ENCODE measurements around the gene CAPN15.

Gene CAPN15

DNA sequence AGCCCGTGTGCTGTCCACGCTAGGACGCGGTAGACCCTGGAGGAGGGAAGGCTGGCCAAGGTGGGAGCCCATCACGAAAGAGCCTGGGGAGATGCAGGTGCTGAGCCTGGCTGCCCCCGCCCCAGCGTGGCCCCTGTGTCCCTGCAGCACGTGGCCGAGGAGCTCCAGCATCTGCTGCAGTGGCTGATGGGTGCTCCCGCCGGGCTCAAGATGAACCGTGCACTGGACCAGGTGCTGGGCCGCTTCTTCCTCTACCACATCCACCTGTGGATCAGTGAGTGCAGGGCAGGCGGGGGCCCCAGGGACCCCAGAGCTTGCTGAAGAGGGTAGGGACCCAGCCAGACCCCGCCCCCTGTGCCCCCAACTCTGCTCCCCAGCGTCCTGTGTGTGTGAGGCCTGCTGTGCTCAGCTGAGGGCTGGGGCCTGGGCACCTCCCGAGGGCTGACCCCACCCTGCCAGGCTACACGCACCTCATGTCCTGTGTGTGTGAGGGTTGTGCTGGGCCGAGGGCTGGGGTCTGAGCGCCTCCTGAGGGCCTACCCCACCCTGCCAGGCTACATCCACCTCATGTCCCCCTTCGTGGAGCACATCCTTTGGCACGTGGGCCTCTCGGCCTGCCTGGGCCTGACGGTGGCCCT, 50.8 kb downstream of the CAPN15 start:
- no peak for DNase-seq (ENCODE audit: low spot score)

- DNase-seq (ENCODE audit: low spot score) = peak; percentile 90
These were observed 51.4 kb downstream of the CAPN15 start for GRCh38 chr16:578870-579405.

DNA sequence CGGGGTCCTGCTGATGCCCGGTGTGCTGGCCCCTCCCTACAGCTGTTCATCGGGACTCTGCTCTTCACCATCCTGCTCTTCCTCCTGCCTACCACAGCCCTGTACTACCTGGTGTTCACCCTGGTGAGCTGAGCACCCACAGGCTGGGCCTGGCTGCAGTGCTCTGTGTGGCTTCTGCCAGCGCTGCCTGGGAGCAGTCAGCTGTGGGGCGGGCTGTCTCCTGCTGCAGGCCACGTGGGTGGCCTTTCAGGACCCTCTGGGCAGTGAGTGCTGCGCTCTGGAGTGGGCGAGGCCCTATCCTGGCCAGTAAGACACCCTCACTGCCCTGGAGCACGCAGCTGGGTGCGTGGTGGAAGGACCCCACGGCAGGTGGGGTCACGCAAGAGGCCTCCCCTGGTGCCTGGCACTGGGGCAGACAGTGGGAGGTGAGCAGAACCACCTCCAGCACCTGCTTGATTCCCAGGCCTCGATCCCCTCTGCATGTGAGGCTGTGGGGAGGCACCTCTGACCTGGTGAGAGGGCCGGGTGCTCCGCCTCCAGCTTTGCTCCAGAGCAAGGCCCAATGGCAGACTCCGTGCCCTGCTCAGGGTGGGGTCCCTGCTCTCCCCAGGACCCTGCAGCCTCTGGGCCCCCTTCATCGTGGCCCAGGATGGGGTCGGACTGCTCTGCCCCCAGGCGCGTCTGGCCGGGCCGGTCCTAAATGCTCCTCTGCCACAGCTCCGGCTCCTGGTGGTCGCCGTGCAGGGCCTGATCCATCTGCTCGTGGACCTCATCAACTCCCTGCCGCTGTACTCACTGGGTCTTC, 52.8 kb downstream of the CAPN15 start:
- DNase-seq (ENCODE audit: low spot score) = no peak

DNA sequence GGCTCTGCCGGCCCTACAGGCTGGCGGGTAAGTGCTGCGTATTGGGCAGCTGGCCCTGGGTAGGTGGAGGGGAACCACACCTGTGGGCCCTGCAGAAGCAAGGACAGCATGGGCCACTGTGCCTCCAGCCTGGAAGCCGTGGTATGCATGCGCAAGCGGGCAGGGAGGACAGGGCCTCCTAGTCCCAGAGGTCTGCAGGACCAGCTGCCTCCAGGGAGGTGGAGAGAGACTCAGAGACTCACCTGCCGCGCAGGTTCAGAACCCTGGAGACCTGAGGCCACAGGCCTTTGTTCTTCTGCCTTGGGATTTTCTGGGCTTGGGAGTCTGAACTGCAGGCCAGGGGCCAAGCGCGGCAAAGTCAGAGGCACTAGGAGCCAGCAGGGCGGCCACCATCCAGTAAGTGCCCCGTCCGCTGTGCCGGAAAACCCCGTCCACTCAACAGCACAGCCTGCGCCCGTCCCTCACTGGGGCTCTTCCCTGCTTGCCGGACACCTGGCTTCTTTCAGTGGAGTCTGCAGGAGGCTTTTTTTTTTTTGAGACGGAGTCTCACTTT, 53.5 kb downstream of the CAPN15 start:
- DNase-seq (ENCODE audit: low spot score) = no peak

DNA sequence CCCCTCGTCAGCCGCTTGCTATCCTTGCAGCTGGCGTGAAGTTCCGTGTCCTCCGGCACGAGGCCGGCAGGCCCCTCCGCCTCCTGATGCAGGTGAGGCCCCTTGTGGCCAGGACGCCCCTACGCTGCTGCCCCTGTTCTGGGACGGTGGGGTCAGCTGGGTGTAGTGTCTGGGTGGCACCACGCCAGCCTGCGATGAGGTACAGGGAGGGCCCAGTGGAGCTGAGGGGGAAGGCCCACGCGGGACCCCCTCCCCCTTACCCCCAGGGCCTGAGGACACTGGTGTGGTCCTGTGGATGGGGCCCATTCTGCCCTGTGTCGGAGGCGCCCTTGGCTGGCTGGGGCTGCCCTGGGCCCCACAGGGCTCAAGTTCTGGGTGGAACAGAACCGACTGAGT, 54.7 kb downstream of the CAPN15 start:
- DNase-seq (ENCODE audit: low spot score) = no peak

- no peak for DNase-seq (ENCODE audit: low spot score)
These were observed 55.3 kb downstream of the CAPN15 start for GRCh38 chr16:582614-583331.

DNA sequence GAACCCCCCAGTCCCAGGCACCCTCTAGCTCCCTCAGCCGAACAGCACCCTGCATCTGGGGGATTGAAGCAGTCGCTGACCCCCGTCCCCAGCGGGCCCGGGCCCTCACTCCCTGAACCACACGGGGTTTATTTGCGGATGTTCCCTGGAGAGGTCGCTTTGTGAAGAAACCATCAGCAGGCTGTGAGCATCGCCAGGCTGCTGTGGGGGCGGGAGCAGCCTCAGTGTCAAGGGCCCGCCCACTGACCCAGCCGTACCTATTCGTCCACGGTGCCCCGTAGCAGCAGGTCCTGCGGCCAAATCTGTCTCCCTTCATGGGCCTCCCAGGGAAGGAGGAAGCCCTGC, 55.9 kb downstream of the CAPN15 start:
- no peak for DNase-seq (ENCODE audit: low spot score)

DNA sequence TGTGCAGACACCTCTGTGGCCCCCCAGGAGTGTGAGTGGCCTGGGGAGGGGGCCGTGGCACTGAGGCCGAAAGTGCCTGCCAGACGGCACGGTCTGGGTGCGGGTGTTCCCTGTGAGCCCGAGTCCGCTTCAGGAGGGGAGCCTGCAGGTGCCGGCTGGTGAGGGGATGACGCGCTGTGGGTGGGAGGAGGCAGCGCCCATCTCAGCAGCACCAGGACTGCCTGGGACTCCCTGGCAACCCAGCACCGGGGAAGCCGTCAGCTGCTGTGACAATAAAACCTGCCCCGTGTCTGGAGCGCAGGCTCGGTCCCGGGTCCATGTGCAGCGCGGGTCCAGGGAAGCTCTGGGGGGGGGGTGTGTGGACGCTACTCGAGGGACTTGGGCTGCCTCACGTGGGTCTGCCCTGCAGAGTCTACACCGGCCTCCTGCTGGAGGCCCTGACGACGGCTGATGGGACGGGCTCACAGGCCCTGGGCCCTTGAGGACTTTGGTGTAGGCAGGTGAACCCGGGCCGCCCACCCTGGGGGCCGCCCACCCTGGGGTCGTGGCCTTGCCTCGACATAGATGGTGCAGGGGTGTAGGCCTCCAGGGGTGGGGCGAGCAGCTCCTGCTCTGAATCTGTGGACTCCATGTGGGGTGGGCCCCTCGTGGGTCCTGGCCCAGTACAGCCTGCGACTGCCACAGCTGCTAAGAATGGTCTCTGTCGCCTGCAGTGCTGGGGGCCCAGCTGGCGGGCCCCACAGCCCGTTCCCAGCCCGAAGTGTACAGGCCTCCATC, 56.5 kb downstream of the CAPN15 start:
- no peak for DNase-seq (ENCODE audit: low spot score)

DNA sequence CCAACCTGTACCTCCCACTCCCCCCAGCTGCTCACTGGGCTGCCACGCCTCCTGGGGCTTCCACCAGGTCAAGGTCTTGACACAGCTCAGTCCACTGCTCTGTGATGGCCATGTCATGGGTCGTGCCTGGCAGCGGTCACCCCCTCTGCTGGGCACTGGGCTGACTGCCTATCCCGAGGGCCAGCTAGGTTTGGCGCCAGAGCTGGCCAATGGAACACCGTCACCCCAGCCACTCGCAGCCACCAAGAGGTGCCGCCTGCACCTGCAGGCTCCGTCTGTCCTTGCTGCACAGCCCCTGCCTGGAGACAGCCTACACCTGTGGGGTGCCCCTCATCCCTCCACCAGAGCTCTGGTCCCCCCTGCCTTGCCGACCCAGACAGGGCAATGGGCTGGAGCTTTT, 57.8 kb downstream of the CAPN15 start:
- no peak for DNase-seq (ENCODE audit: low spot score)

- no peak for DNase-seq (ENCODE audit: low spot score)
These were observed 58.6 kb downstream of the CAPN15 start for GRCh38 chr16:586047-586644.

- no peak for DNase-seq (ENCODE audit: low spot score)
These were observed 59.4 kb downstream of the CAPN15 start for GRCh38 chr16:586645-587590.

DNA sequence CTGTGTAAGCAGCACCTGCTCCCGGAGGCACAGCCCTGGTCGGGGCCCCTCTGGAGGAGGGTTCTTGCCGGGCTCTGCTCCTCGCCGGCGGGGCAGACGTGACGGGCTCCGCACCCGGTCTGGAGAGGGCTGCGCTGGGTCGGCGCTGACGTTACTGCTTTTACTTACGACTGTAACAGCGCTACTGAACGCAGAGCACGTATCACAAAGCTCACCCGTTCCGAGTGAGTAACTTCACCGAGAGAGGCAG, 61.1 kb downstream of the CAPN15 start:
- DNase-seq (ENCODE audit: low spot score) = peak; percentile 47

DNA sequence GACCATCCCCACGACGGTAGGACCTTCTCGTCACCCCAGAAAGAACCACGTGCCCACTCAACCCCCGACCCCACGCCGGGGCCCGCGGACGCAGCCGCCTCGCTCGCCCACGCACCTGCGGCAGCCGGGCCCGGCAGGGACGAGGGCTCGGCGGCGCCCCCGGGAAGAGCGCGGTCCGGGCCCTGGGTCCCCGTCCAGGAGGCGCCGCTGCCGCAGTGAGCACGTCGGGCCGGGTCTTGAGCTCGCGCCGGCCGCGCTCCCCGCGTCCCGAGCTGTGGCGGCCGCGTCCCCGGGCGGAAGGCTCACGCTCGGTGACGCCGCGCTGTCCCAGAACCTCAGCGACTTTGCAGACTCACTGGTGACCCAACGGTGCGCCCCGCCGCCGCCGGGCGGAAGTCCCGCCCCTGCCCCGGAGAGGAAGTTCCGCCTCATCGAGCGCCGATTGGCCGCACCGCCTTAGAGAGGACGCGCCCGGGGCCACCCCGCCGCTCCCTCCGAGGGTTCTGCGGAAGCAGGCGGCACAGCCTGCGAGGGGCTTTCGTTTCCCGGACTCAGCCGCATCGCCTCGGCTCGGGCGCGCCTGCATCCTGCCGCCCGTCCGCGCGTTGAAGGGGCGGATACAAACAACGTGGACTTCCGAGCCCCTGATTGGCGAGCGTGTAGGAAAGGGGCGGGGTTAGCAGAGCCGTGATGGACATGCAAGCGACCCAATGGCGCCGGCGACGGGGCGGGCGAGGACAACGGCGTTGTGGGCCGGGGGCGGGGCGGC, 61.6 kb downstream of the CAPN15 start:
- peak; percentile 94 for DNase-seq (ENCODE audit: low spot score)

DNA sequence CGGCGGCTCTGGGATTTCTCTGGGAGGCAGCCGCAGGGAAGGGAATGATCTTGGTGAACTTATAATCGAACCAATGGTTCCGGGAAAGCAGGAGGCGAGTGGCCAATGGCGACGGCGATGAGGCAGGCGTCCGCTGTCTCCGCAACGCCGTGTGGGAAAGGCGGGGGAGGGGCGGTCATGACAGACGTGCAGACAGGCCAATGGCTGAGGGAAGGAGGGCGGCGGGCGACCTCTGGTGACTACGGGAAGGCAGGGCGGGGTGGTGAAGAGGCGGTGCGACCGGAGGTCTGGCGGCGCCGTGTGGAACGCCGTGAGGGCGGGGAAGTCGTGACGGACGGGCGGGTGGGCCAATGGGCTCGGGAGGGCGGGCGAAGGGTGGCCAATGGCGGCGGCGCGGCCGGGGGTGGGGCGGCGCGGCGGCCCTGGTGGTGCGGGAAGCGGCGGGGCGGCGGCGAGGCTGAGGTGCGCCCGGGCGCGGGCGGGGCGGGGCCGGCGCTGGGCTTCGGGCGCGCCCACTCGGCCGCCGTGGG, 62.2 kb downstream of the CAPN15 start, which contains the start of gene RAB40C:
Gene RAB40C, plus strand, starts transcription at position 409 of the 530 bp plus-strand sequence. CDS start 226 bp downstream, outside the sequence.
- DNase-seq (ENCODE audit: low spot score) = peak; percentile 98

DNA sequence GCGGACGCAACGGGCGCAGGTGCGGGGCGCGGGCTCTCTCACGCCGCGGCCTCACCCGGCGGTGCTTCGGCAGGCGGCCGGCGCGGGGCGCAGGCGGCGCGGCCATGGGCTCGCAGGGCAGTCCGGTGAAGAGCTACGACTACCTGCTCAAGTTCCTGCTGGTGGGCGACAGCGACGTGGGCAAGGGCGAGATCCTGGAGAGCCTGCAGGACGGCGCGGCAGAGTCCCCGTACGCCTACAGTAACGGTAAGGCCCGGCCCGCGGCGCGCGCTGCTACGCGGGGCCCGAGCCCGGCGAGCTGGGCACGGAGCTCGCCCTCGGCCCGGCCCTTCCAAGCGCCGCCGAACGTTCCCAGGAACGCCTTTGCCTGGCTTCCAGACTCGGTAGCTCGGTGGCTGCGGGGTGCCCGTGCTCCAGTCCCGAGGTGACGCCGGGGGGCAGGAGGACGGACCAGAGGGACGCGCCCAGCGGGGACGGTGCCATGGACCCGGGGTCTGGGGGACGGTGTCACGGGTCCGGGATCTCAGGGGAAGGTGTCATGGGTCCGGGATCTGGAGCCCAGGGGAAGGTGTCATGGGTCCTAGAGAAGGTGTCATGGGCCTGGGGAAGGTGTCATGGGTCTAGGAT, 62.8 kb downstream of the CAPN15 start:
- DNase-seq (ENCODE audit: low spot score) = peak; percentile 76

GRCh38 chr16:590815-591200, 63.3 kb downstream of the CAPN15 start:
- DNase-seq (ENCODE audit: low spot score) = no peak

DNA sequence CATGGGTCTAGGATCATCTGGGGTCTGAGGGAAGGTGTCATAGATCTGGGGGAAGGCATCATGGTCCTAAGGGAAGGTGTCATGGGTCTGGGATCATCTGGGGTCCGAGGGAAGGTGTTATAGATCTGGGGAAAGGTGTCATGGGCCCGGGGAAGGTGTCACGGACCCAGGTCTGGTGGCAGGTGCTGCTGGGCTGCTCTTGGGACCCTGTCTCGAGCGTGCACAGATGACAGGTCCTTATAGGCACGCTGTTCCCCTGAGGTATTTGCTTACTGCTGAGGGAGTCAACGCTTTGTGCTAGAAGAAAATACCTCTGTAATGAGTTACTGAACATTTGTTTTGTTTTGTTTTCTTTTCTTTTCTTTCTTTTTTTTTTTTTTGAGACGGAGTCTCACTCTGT, 63.7 kb downstream of the CAPN15 start:
- no peak for DNase-seq (ENCODE audit: low spot score)

DNA sequence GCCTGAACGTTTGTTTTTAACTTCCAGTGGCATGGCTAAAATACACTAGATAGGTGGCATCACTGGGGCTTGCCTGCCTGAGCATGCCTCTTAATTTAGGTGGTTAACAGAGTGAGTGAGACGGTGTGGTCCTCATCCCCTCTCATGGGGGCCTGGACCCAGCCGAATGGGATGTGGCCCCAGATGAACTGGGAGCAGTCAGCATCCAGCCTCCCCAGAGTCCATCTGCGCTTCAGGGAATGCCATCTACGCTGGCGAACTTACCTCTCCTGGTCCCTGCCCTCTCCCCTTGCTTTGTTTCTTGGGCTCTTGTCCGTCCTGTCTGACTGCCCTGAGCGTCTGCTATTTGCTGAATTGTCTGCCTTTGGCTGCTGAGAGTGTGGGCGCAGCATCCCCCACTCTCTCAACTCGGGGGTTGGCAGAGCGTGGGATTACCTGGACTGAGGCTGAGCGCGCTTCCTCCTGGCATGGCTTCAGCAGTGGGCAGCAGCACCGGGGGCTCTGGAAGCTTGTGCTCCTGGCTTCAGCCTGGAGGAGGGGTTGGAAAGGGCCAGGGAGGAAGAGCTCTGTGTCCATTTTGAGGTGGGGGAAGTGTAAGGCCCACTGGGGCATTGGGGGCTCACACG, 64.5 kb downstream of the CAPN15 start:
- DNase-seq (ENCODE audit: low spot score) = no peak
